Measurements from ENCODE around the gene DDX52.

GRCh38 chr17:37651849-37652248 lies 8.6 kb upstream of the DDX52 start:
- TF ChIP-seq, protein P1, sequence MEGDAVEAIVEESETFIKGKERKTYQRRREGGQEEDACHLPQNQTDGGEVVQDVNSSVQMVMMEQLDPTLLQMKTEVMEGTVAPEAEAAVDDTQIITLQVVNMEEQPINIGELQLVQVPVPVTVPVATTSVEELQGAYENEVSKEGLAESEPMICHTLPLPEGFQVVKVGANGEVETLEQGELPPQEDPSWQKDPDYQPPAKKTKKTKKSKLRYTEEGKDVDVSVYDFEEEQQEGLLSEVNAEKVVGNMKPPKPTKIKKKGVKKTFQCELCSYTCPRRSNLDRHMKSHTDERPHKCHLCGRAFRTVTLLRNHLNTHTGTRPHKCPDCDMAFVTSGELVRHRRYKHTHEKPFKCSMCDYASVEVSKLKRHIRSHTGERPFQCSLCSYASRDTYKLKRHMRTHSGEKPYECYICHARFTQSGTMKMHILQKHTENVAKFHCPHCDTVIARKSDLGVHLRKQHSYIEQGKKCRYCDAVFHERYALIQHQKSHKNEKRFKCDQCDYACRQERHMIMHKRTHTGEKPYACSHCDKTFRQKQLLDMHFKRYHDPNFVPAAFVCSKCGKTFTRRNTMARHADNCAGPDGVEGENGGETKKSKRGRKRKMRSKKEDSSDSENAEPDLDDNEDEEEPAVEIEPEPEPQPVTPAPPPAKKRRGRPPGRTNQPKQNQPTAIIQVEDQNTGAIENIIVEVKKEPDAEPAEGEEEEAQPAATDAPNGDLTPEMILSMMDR (IDR thresholded peaks at IDR 0.05): no peak
- TF ChIP-seq EP300 (IDR thresholded peaks at IDR 0.05): no peak

All from sigmoid colon (tissue), 4 donors.